ENCODE results near the gene VPS35L.
A peak's percentile ranks its signal among the peaks of the same experiment; 100 is the strongest.

Gene VPS35L

GRCh38 chr16:19698480-19699465 lies 143.3 kb downstream of the VPS35L start:
- DNase-seq = peak; percentile 44

- no peak for DNase-seq
Measured at GRCh38 chr16:19699472-19699871, 144.0 kb downstream of the VPS35L start.

- DNase-seq = no peak
Measured at GRCh38 chr16:19700319-19700781, 144.8 kb downstream of the VPS35L start.

DNA sequence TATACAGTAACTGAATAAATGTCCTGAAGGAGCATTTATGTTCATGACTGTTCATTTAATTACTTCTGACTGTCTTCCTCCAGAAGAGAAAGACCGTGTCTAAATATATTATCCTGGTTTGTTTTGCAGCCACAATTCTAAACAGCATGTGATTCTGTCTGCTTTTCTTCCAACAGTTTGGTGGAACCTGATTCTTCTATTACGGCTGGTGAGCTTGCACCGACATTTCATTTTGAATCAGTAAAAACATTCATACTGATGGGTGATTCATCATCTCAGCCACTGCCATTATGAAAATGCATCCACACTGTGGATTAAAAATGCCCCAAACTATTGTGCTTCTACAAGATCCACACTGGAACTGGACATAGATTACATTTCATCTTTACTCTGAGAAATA lies 145.6 kb downstream of the VPS35L start:
- no peak for DNase-seq

DNA sequence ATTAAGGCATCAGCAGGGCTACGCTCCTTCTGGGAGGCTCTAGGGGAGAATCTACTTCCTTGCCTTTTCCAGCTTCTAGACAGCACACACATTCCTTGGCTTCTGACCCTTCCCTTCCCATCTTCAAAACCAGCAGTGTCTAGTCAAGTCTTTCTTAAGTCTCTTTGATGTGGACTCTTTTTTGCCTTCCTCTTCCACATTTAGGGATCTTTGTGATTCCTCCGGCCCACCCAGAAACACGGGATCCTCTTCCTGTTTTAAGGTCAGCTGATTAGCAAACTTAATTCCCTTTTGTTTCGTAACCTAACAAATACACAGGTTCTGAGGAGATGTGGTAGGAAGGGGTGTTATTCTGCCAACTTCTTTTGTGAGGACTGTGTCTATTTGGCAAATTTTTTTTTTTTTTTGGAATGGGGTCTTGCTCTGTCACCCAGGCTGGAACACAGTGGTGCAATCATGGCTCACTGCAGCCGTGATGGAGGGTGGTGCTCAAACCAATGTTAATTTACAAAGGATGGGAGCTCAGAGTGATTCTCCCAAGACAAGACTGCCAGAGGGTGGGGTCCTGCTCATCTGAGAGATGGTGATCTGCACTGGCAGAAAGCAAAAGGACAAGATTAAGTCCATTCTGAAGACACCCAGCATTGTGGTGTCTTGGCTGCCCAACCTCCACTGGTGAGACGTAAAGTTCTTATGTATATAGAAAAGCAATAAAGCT lies 147.8 kb downstream of the VPS35L start:
- DNase-seq = no peak

- DNase-seq = peak; percentile 54
Measured at GRCh38 chr16:19704321-19705145, 149.0 kb downstream of the VPS35L start.

GRCh38 chr16:19705146-19705501 lies 149.6 kb downstream of the VPS35L start:
- no peak for DNase-seq

DNA sequence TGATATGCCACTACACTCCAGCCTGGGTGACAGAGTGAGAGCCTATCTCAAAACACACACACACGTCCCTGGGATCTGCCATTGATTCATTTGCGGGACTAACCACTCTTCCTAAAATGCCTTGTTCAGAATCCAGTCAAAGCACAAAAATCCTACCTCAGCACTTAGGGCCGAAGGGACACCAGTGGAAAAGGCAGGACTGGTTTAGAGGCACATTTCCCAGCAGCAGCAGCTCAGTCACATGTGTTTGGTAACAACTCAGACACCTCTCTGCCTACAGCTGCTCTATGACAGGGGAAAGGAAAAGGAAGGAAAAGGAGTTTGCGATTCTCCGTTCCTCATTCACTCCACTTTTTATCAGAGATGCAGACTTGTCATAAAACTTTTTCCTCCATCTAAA lies 150.3 kb downstream of the VPS35L start:
- no peak for DNase-seq

- DNase-seq = no peak
Measured at GRCh38 chr16:19706846-19707245, 151.3 kb downstream of the VPS35L start.

DNA sequence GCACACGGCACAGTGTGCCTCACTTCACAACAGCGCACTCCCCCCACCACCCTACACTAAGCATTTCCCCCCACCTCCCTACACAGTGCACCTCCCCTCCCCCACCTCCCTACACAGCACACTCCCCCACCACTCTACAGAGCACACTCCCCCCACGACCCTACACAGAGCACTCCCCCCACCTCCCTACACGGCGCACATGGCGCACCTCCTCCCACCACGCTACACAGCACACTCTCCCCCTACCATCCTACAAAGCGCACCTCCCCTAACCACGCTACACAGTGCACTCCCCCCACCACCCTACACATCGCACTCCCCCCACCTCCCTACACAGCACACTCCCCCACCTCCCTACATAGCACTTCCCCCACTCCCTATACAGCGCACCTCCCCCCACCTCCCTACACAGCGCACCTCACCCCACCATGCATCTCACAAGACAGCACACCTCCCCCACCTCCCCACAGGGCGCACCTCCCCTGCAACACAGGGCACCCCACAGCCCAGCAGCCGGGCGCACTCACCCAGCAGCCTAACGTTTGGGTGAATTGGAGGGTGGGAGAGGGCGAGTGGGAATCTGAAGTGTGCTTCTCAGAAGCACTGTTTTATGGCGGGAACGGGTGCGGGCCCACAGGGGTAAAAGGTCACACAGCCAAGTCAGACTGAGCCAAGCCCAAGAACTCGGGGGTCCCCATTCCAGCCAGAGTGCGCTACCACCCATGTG lies 152.2 kb downstream of the VPS35L start:
- DNase-seq = no peak

- DNase-seq = no peak
Measured at GRCh38 chr16:19708296-19709205, 153.0 kb downstream of the VPS35L start.

GRCh38 chr16:19709381-19710136 lies 154.1 kb downstream of the VPS35L start:
- DNase-seq = no peak

- no peak for DNase-seq
Measured at GRCh38 chr16:19710191-19710908, 154.8 kb downstream of the VPS35L start.

DNA sequence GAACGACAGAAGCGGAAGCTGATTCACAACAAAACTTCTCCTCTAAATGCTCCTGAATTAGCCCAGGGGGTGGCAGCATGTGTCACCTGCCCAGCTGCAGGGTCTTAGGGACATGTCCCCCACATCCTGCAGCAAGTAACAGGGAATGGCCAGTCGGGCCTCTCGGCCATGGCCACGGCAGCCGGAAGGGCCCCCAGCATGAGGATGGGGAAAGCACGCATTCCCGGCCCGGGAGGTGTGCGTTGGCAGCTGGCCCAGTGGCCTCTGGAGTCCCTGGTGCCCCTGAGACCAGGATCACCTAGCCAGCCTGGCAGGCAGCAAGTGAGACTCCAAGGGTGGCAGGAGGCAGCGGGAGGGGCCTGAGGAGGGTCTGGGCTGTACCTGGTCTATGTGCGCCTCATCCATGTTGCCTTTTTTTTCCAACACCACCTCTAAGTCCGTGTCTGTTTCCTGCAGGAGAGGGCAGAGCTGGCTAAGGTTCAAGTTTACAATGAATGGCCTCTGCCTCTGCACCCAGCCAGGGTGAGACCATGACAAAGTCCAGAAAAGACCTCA lies 155.6 kb downstream of the VPS35L start:
- DNase-seq = no peak

- DNase-seq = no peak
Measured at GRCh38 chr16:19711643-19712042, 156.1 kb downstream of the VPS35L start.

DNA sequence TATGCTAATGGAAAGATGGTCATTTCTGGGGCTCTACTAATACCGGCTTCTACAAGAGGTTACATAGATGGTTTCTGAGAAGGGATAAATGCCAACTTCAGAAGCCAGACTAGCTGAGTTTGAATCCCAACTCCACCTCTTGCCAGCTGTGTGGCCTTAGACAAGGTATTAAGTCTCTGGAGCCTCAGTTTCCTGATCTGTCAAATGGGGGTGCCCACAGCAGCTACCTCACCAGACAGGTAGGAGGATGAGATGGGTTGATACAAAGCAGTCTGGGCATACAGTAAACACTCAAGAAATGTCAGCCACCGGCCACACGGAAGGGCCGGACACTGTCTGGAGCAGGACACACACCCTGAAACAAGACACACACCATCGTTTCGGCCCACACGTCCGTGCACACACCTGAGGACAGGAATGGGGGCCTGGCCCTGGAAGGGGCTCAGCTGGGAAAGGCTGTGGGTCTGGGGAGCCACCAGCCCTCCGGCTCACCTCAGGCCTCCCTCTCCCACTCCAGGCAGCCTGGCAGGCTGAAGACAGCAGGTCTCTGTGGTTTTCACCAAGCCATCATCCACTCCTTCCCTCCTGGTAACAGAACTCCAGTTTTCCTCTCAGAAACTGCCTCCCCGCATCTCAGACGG lies 157.0 kb downstream of the VPS35L start:
- no peak for DNase-seq

DNA sequence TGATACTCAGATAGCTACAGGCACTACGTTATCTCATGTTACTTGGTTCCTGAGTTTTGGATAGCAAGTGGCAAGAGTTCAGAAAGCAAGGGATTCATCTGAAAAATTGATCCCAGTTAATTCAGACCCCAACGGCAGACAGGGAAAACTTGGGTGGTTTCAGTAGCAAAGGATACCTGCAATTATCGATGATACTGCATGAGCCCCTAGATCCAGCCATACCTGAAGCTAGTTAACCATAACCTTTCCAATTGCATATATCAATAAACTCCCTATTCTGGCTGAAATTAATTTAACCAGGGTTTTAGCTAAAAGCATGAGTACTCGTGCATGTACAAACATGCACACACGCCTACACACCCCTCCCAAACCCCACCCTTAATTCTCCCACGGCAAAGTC lies 158.2 kb downstream of the VPS35L start:
- DNase-seq = no peak

- no peak for DNase-seq
Measured at GRCh38 chr16:19715566-19715965, 160.1 kb downstream of the VPS35L start.

GRCh38 chr16:19716183-19716582 lies 160.7 kb downstream of the VPS35L start:
- DNase-seq = no peak
